ENCODE results near the gene DOK3. TPM values are rescaled to one million over a fixed set of nuclear protein-coding genes. Genes with fewer than 3 reads are reported as not detected.

DOK3 gene
- total and polyA plus RNA-seq, 2 of the 13 experiments (the other 11 are each of a cell fraction or from before 2014, with no cell fraction given) = 1.4 to 1.5 TPM

GRCh38 chr5:177454397-177455035 lies 55.1 kb downstream of the DOK3 start (continued):
- TF ChIP-seq, protein P1, sequence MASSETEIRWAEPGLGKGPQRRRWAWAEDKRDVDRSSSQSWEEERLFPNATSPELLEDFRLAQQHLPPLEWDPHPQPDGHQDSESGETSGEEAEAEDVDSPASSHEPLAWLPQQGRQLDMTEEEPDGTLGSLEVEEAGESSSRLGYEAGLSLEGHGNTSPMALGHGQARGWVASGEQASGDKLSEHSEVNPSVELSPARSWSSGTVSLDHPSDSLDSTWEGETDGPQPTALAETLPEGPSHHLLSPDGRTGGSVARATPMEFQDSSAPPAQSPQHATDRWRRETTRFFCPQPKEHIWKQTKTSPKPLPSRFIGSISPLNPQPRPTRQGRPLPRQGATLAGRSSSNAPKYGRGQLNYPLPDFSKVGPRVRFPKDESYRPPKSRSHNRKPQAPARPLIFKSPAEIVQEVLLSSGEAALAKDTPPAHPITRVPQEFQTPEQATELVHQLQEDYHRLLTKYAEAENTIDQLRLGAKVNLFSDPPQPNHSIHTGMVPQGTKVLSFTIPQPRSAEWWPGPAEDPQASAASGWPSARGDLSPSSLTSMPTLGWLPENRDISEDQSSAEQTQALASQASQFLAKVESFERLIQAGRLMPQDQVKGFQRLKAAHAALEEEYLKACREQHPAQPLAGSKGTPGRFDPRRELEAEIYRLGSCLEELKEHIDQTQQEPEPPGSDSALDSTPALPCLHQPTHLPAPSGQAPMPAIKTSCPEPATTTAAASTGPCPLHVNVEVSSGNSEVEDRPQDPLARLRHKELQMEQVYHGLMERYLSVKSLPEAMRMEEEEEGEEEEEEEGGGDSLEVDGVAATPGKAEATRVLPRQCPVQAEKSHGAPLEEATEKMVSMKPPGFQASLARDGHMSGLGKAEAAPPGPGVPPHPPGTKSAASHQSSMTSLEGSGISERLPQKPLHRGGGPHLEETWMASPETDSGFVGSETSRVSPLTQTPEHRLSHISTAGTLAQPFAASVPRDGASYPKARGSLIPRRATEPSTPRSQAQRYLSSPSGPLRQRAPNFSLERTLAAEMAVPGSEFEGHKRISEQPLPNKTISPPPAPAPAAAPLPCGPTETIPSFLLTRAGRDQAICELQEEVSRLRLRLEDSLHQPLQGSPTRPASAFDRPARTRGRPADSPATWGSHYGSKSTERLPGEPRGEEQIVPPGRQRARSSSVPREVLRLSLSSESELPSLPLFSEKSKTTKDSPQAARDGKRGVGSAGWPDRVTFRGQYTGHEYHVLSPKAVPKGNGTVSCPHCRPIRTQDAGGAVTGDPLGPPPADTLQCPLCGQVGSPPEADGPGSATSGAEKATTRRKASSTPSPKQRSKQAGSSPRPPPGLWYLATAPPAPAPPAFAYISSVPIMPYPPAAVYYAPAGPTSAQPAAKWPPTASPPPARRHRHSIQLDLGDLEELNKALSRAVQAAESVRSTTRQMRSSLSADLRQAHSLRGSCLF (CRISPR knock-in tag; IDR thresholded peaks at IDR 0.05; ENCODE audit: borderline replicate concordance) = no peak
- TF ChIP-seq MAF1 (CRISPR knock-in tag; IDR thresholded peaks at IDR 0.05; ENCODE audit: borderline replicate concordance) = no peak
- TF ChIP-seq CREB1 (IDR thresholded peaks at IDR 0.05) = peak; percentile 100
- TF ChIP-seq CREB1 (CRISPR knock-in tag; IDR thresholded peaks at IDR 0.05) = peak; percentile 89
- TF ChIP-seq HOXA3 (CRISPR knock-in tag; IDR thresholded peaks at IDR 0.05) = peak; percentile 95
- no peak for TF ChIP-seq FOXA1 (IDR thresholded peaks at IDR 0.05)
- 0 out of 2 replicates have a peak, but pooled peaks have one; percentile 4 for TF ChIP-seq FOXA1 (CRISPR knock-in tag; IDR thresholded peaks at IDR 0.05)
- no peak for TF ChIP-seq POLR2AphosphoS5 (IDR thresholded peaks at IDR 0.05; ENCODE audit: low read depth, low read length)
- TF ChIP-seq CBX5 (CRISPR knock-in tag; IDR thresholded peaks at IDR 0.05; ENCODE audit: borderline replicate concordance) = no peak
- no peak for TF ChIP-seq ZNF530 (CRISPR knock-in tag; IDR thresholded peaks at IDR 0.05; ENCODE audit: low read depth)
- no peak for TF ChIP-seq ZNF44 (CRISPR knock-in tag; IDR thresholded peaks at IDR 0.05)
- no peak for TF ChIP-seq GLI4 (CRISPR knock-in tag; IDR thresholded peaks at IDR 0.05; ENCODE audit: borderline replicate concordance)
- TF ChIP-seq SOX6 (IDR thresholded peaks at IDR 0.05) = no peak
- no peak for TF ChIP-seq SOX6 (CRISPR knock-in tag; IDR thresholded peaks at IDR 0.05)
- TF ChIP-seq MXD1 (CRISPR knock-in tag; IDR thresholded peaks at IDR 0.05) = no peak
- no peak for TF ChIP-seq ZNF512 (CRISPR knock-in tag; IDR thresholded peaks at IDR 0.05)
- TF ChIP-seq TFDP2 (CRISPR knock-in tag; IDR thresholded peaks at IDR 0.05) = peak; percentile 15; the same call in 1 of the 2 replicates
- no peak for TF ChIP-seq EED (CRISPR knock-in tag; IDR thresholded peaks at IDR 0.05)
- no peak for TF ChIP-seq ZNF232 (CRISPR knock-in tag; IDR thresholded peaks at IDR 0.05; ENCODE audit: borderline replicate concordance)
- TF ChIP-seq, protein P2, sequence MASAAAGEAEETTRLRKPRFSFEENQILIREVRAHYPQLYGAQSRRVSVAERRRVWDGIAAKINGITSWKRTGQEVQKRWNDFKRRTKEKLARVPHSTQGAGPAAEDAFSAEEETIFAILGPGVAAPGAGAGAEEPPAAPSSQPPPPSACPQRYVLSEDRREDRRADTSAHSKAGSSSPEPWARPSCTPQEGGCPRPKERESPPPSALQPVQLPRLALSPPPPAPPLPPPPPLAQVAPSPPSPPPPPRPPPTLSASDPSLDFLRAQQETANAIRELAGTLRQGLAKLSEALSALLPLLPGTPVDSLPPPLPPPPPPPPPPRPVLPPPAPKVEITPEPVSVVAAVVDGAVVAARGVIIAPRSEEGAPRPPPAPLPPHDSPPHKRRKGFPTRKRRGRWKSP (CRISPR knock-in tag; IDR thresholded peaks at IDR 0.05) = peak; percentile 78
- TF ChIP-seq GABPB1 (CRISPR knock-in tag; IDR thresholded peaks at IDR 0.05) = peak; percentile 78; the same call in 1 of the 2 replicates
- TF ChIP-seq NAIF1 (CRISPR knock-in tag; IDR thresholded peaks at IDR 0.05; ENCODE audit: borderline replicate concordance) = no peak; the same call in 1 of the 2 replicates
